Gastroesophageal sphincter (tissue), 4 donors: ENCODE results near the gene MYBPH. TPM values are rescaled to one million over a fixed set of nuclear protein-coding genes. Genes with fewer than 3 reads are reported as not detected.

Source experiments
- ATAC-seq: fragments of 150-250 bp; one replicate; pipeline ENCODE4 v1.9.1; 2016; ENCODE audit warnings: mild to moderate bottlenecking, moderate library complexity
- H3K27ac ChIP-seq, 4 donors: fragments of 200-600 bp; sonication (generic) in 3 of 4; 1 replicate in 3 of 4; 2 replicates in 1 of 4; pipeline ENCODE4 v1.5.1; 2016 to 2019
- H3K27me3 ChIP-seq: fragments of 200-600 bp; sonication (generic); one replicate; pipeline ENCODE4 v1.5.1; 2019
- H3K36me3 ChIP-seq, 2 donors: fragments of 200-600 bp; sonication (generic); one replicate each; pipeline ENCODE4 v1.5.1; 2019; ENCODE audit warnings: control low read depth in 1 of 2
- H3K4me1 ChIP-seq, 3 donors: fragments of 200-600 bp; sonication (generic); 1 replicate in 2 of 3; 2 replicates in 1 of 3; pipeline ENCODE4 v1.5.1; 2016 to 2019; ENCODE audit warnings: control low read depth in 2 of 3
- H3K4me3 ChIP-seq, 2 donors: fragments of 200-600 bp; sonication (generic); one replicate each; pipeline ENCODE4 v1.5.1; 2019; ENCODE audit warnings: mild to moderate bottlenecking in 1 of 2, moderate library complexity in 1 of 2
- H3K9me3 ChIP-seq, 3 donors: fragments of 200-600 bp; sonication (generic); one replicate each; pipeline ENCODE4 v1.5.1; 2017 to 2019; ENCODE audit warnings: control low read depth in 2 of 3
- EP300 ChIP-seq: sonication (generic); formaldehyde crosslinking; IDR thresholded peaks from one replicate; pipeline ENCODE4 v1.6.1; 2017; ENCODE audit warnings: antibody characterized with exemption, mild to moderate bottlenecking
- POLR2A ChIP-seq, 2 donors: fragments of 450-650 bp; IDR thresholded peaks; one replicate each; pipeline ENCODE4 v1.6.1; 2017; ENCODE audit warnings: antibody characterized with exemption in 2 of 2, mild to moderate bottlenecking in 2 of 2, moderate library complexity in 1 of 2
- POLR2AphosphoS5 ChIP-seq: sonication (generic); formaldehyde crosslinking; IDR thresholded peaks from one replicate; pipeline ENCODE4 v1.6.1; 2017; ENCODE audit warnings: antibody characterized with exemption
- WGBS, 2 donors: methylation state at CpG; one replicate each; pipeline ENCODE4 v1.1.5; 2018; ENCODE audit warnings: low coverage in 1 of 2; 5-methylcytosine and 5-hydroxymethylcytosine counted together
- total RNA-seq, 4 donors: library from RNA; depleted of rRNA; stranded (reverse); fragments of >200 nt; gene quantifications; one replicate each; pipeline ENCODE4 v1.1.0, GENCODE V29; 2016
- TF ChIP-seq, protein P1 (sequence below), 4 experiments: fragments of 200-600 bp in 2 of 4; fragments of 450-650 bp in 2 of 4; sonication (generic) in 1 of 4; IDR thresholded peaks; one replicate each; pipeline ENCODE4 v1.5.1; 2017 to 2019; ENCODE audit warnings: antibody characterized with exemption in 4 of 4, mild to moderate bottlenecking in 2 of 4, moderate library complexity in 2 of 4

MYBPH gene
- total RNA-seq, 4 donors from 2014 or later: not detected

DNA sequence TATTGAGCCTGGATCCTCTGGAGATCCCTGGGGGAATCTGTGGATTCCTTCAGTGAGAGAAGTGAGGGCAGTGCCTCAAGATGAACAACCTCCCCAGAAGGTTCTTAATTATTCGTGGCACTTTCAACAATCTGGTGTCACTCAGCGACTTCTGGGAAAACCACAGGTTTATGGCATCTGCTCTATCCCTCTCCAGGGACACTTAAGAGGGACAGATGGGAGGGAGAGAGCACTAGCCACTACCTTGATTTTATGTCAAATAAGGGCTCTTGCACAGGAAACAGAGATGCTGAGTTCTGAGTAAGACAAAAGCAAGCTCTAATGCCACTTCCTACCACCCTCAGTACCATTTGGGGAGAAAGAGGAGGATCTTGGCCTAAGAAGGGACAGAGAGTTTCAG is 32.1 kb upstream of the MYBPH start:
- Histone ChIP-seq H3K4me3 (no peak overlapping the region), H3K36me3 (no peaks in the 10 kb centered on the region), H3K27ac (no peak overlapping the region), H3K27me3 (no peaks in the 10 kb centered on the region), H3K9me3 (no peaks in the 10 kb centered on the region), H3K4me1 (peaks cover 0 to 4% (median 0%) of the 10 kb centered on the region in 3 donors)
- no peak for ATAC-seq
- TF ChIP-seq EP300 (no peak), POLR2AphosphoS5 (no peak), POLR2A (IDR thresholded peaks at IDR 0.05) (no peak)
- TF ChIP-seq, protein P1, sequence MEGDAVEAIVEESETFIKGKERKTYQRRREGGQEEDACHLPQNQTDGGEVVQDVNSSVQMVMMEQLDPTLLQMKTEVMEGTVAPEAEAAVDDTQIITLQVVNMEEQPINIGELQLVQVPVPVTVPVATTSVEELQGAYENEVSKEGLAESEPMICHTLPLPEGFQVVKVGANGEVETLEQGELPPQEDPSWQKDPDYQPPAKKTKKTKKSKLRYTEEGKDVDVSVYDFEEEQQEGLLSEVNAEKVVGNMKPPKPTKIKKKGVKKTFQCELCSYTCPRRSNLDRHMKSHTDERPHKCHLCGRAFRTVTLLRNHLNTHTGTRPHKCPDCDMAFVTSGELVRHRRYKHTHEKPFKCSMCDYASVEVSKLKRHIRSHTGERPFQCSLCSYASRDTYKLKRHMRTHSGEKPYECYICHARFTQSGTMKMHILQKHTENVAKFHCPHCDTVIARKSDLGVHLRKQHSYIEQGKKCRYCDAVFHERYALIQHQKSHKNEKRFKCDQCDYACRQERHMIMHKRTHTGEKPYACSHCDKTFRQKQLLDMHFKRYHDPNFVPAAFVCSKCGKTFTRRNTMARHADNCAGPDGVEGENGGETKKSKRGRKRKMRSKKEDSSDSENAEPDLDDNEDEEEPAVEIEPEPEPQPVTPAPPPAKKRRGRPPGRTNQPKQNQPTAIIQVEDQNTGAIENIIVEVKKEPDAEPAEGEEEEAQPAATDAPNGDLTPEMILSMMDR (IDR thresholded peaks at IDR 0.05): no peak
- 40 to 90% methylated on average over 2 of the region's 2 CpGs for WGBS, 2 donors

DNA sequence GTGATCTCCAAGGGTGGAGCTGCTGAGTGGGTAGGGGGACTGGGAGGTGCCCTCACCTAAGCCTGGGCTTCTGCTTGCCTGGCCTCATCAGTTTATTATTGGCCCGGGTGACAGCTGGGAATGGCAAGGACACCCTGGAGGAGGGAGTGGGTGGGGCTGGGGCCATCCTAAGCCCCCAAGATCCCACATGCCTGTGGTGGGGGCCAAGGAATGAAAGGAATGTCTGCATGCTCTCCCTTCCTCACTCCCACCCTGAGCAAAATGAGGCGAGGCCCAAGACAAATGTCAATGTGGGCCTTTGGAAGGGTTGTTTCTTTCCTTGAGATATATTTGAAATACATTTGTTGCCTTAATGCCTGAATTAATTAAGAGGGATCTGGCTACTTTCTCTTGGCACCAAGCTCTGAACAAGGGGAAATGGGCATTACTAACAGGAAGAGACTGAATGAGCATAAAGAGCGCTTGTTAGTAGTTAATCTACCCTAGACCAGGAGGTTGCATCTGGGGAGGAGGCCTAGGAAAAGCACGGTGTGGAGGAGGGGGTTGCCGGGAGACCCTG is 30.6 kb upstream of the MYBPH start:
- no peak overlapping the region for H3K4me3 ChIP-seq
- H3K27ac ChIP-seq: no peak overlapping the region
- no peaks in the 10 kb centered on the region for H3K9me3 ChIP-seq
- no peaks in the 10 kb centered on the region for H3K27me3 ChIP-seq
- WGBS, 2 donors: 72 to 83% methylated on average over 2 to 3 of the region's 5 CpGs
- H3K36me3 ChIP-seq: no peaks in the 10 kb centered on the region
- ATAC-seq: no peak
- peaks cover 0 to 8% (median 5%) of the 10 kb centered on the region in 3 donors for H3K4me1 ChIP-seq
- TF ChIP-seq EP300: no peak
- TF ChIP-seq, protein P1 (IDR thresholded peaks at IDR 0.05): no peak
- TF ChIP-seq POLR2AphosphoS5: no peak
- no peak for TF ChIP-seq POLR2A (IDR thresholded peaks at IDR 0.05)

DNA sequence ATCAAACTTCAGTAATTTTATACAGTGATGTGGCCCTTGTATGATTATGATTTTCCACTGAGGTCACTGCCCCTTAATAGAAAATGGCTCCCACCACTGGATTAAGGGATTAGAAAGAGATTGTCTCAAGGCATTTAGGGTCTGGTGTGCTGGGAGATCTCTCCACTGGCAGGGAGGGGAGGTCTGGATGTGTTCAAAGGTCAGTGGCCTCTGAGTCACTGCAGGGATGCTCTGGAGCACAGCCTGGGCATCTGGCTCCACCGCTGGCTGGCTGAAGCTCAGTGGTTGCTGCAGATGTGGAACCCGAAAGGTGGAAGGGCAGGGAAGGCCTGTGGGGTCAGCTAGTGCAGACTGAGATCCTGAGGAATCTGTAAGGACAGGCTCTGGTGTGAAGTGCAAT is 29.1 kb upstream of the MYBPH start:
- Histone ChIP-seq H3K4me1 (peaks cover 0 to 18% (median 13%) of the 10 kb centered on the region in 3 donors), H3K9me3 (no peaks in the 10 kb centered on the region), H3K36me3 (no peaks in the 10 kb centered on the region), H3K27ac (no peak overlapping the region), H3K27me3 (no peaks in the 10 kb centered on the region), H3K4me3 (no peak overlapping the region)
- TF ChIP-seq, protein P1 (IDR thresholded peaks at IDR 0.05): no peak
- no peak for TF ChIP-seq POLR2A (IDR thresholded peaks at IDR 0.05)
- no peak for TF ChIP-seq EP300
- TF ChIP-seq POLR2AphosphoS5: no peak
- WGBS, 2 donors: 79% methylated on average over 2 of the region's 2 CpGs; no CpG with 5 or more reads in 1 of the 2 donors
- no peak for ATAC-seq

DNA sequence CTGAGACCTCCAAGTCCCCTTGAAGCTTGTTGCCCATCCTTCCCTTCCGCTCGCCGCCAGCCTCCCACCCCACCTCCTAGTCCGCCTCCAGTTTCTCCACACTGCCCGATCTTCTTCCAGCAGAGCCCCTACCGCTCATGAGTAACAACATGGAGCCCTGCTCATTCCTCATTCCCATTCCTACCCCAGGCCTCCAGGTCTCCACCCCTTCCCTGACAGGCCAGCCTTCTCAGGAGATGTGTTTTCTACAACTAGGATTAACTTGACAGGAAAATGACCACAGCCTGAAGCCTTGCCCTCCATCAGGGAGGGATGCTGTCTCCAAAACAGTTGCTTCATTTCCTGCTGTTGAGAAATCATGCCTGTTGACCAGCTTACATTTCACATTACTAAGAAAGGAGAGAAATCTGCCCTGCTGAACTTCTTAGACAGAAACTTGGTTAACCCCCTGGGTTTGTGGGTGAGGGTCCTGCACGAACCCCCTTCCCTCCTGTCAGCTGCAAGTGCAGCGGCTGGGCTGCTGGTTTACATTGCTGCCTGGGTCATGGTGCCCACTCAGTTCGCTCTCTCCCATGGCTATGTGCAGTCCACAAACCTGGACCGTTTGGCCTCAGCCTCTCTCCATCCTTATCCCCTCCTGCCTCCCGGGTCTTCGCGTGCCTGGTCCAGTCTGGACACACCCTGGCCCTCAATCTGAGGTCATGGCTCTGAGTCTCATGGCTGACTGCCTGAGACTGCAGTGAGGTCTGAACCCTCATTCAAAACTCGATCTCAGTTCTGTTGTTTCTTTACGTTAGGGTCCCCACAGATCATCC is 27.0 kb upstream of the MYBPH start:
- no peaks in the 10 kb centered on the region for H3K36me3 ChIP-seq
- peak overlapping the region in 3 of 4 donors; percentile 62 to 76 (median 70) for H3K27ac ChIP-seq

More for the DNA sequence above, 27.0 kb upstream of the MYBPH start:
- no peak for TF ChIP-seq EP300
- TF ChIP-seq POLR2A (IDR thresholded peaks at IDR 0.05): no peak
- TF ChIP-seq, protein P1 (IDR thresholded peaks at IDR 0.05): no peak
- peak; percentile 80 for TF ChIP-seq POLR2AphosphoS5
- 53 to 65% methylated on average over 10 to 14 of the region's 15 CpGs for WGBS, 2 donors
- Histone ChIP-seq H3K4me1 (peaks cover 0 to 27% (median 18%) of the 10 kb centered on the region in 3 donors), H3K27me3 (no peaks in the 10 kb centered on the region), H3K9me3 (no peaks in the 10 kb centered on the region), H3K4me3 (no peak overlapping the region)
- ATAC-seq: peak; percentile 91
